HCT116 (cell line): ENCODE results near the gene SCFD2. TPM values are rescaled to one million over a fixed set of nuclear protein-coding genes. Genes with fewer than 3 reads are reported as not detected.

ENCODE experiments used
- ATAC-seq: fragments of 200-7000 bp; cut with Tn5 transposase; 2 replicates; pipeline ENCODE4 v1.9.1; 2020; ENCODE audit warnings: mild to moderate bottlenecking, moderate library complexity
- BruUV-seq: library from RNA; stranded (reverse); fragments of 400-500 nt; replicated peaks from 2 replicates; lab custom pipeline; 2021; lab: Mats Ljungman, UMichigan
- CTCF ChIA-PET: fragments of 300-600 bp; sonication (Branson Sonifier 250); formaldehyde crosslinking; loops from one replicate; lab custom pipeline; 2021; ENCODE audit warnings: antibody characterized with exemption; lab: Charles Lee
- POLR2A ChIA-PET: fragments of 300-600, 350-600 bp; sonication (Branson Sonifier 250); formaldehyde crosslinking; loops from one replicate; lab custom pipeline; 2021; ENCODE audit warnings: antibody characterized with exemption; lab: Charles Lee
- RAD21 ChIA-PET, 2 experiments: fragments of 300-600 bp; sonication (Branson Sonifier 250); formaldehyde crosslinking; loops; one replicate each; lab custom pipeline; 2023; ENCODE audit warnings: low total read pairs in 2 of 2; ENCODE audit not compliant: uncharacterized antibody in 2 of 2, unreplicated experiment in 2 of 2, low non-redundant PET in 1 of 2; lab: Charles Lee
- DNase-seq: peaks from one replicate; pipeline ENCODE4 v3.0.0-alpha.2; 2010; ENCODE audit warnings: low read depth, low spot score
- H2AFZ ChIP-seq: fragments of 200-600 bp; shearing (Covaris generic), sonication (generic); 2 replicates; pipeline ENCODE4 v1.6.1; 2017; ENCODE audit warnings: low read depth, mixed run types, mixed read lengths, antibody characterized with exemption, low read length; ENCODE audit not compliant: poor library complexity, severe bottlenecking
- H3K27ac ChIP-seq: 2 replicates; pipeline ENCODE4 v1.5.1; 2012; ENCODE audit warnings: low read depth, low read length
- H3K27me3 ChIP-seq: fragments of 200-600 bp; sonication (generic); 2 replicates; pipeline ENCODE4 v1.6.1; 2016; ENCODE audit warnings: mixed run types, low read length, mixed read lengths; ENCODE audit not compliant: insufficient read depth
- H3K36me3 ChIP-seq, 2 experiments: fragments of 200-500 bp in 1 of 2; fragments of 200-600 bp in 1 of 2; sonication (Bioruptor generic) in 1 of 2; sonication (generic) in 1 of 2; 2 replicates each; pipeline versions ENCODE4 v1.5.1 to v1.6.1; 2014 to 2016; ENCODE audit warnings: low read length in 2 of 2, inconsistent platforms in 1 of 2, mixed read lengths in 1 of 2, mixed run types in 1 of 2; ENCODE audit not compliant: insufficient read depth in 2 of 2, control insufficient read depth in 1 of 2
- H3K4me1 ChIP-seq, 2 experiments: fragments of 200-600 bp in 1 of 2; sonication (generic) in 1 of 2; 2 replicates each; pipeline versions ENCODE4 v1.5.1 to v1.6.1; 2012 to 2017; ENCODE audit warnings: low read length in 2 of 2, inconsistent platforms in 1 of 2, mild to moderate bottlenecking in 1 of 2, mixed read lengths in 1 of 2, mixed run types in 1 of 2, moderate library complexity in 1 of 2; ENCODE audit not compliant: insufficient read depth in 2 of 2, control insufficient read depth in 1 of 2
- H3K4me2 ChIP-seq: fragments of 200-600 bp; sonication (generic); 2 replicates; pipeline ENCODE4 v1.6.1; 2017; ENCODE audit warnings: mixed run types, low read length, mixed read lengths
- H3K4me3 ChIP-seq, 2 experiments: fragments of 200-600 bp in 1 of 2; sonication (generic) in 1 of 2; replicated peaks in 1 of 2; 2 replicates each; pipeline ENCODE4 v1.5.1; 2011 to 2016; ENCODE audit warnings: low read length in 2 of 2, control low read depth in 1 of 2, low read depth in 1 of 2, mild to moderate bottlenecking in 1 of 2, mixed read lengths in 1 of 2, mixed run types in 1 of 2
- H3K79me2 ChIP-seq: fragments of 200-600 bp; sonication (generic); 2 replicates; pipeline ENCODE4 v1.6.1; 2017; ENCODE audit warnings: mild to moderate bottlenecking, mixed run types, low read length, moderate library complexity, mixed read lengths; ENCODE audit not compliant: insufficient read depth
- H3K9ac ChIP-seq: fragments of 200-600 bp; sonication (generic); 2 replicates; pipeline ENCODE4 v1.6.1; 2016; ENCODE audit warnings: low read length, mixed read lengths
- H3K9me2 ChIP-seq: fragments of 200-600 bp; sonication (generic), shearing (Covaris generic); 2 replicates; pipeline ENCODE4 v1.6.1; 2017; ENCODE audit warnings: mixed run types, mild to moderate bottlenecking, moderate library complexity; ENCODE audit not compliant: insufficient read depth
- H3K9me3 ChIP-seq, 2 experiments: fragments of 200-500 bp in 1 of 2; fragments of 200-600 bp in 1 of 2; sonication (Bioruptor generic) in 1 of 2; sonication (generic) in 1 of 2; 2 replicates each; pipeline ENCODE4 v1.6.1; 2014 to 2017; ENCODE audit warnings: low read length in 2 of 2, mixed read lengths in 2 of 2, inconsistent platforms in 1 of 2, low read depth in 1 of 2, mild to moderate bottlenecking in 1 of 2, mixed run types in 1 of 2, moderate library complexity in 1 of 2; ENCODE audit not compliant: control insufficient read depth in 1 of 2, insufficient read depth in 1 of 2
- H4K20me1 ChIP-seq: fragments of 200-600 bp; sonication (generic), shearing (Covaris generic); 2 replicates; pipeline ENCODE4 v1.6.1; 2017; ENCODE audit warnings: mixed run types, mild to moderate bottlenecking, moderate library complexity; ENCODE audit not compliant: insufficient read depth
- CBX3 ChIP-seq: IDR thresholded peaks from 2 replicates; pipeline ENCODE4 v1.6.1; 2012; ENCODE audit warnings: low read depth
- ELF1 ChIP-seq: IDR thresholded peaks from 2 replicates; pipeline ENCODE4 v1.6.1; 2012; ENCODE audit warnings: low read depth, borderline replicate concordance
- FOSL1 ChIP-seq: IDR thresholded peaks from 2 replicates; pipeline ENCODE4 v1.6.1; 2012; ENCODE audit warnings: low read depth
- JUND ChIP-seq: IDR thresholded peaks from 2 replicates; pipeline ENCODE4 v1.6.1; 2012
- RAD21 ChIP-seq: IDR thresholded peaks from 2 replicates; pipeline ENCODE4 v1.6.1; 2012; ENCODE audit warnings: low read depth, mild to moderate bottlenecking
- SIN3A ChIP-seq: IDR thresholded peaks from 2 replicates; pipeline ENCODE4 v1.6.1; 2012; ENCODE audit warnings: low read depth
- TCF7L2 ChIP-seq: IDR thresholded peaks from 2 replicates; pipeline ENCODE4 v1.7.0; 2011; ENCODE audit warnings: borderline replicate concordance, inconsistent platforms; ENCODE audit not compliant: insufficient read depth, insufficient read length; ENCODE audit errors: extremely low read depth
- YY1 ChIP-seq: IDR thresholded peaks from 2 replicates; pipeline ENCODE4 v1.6.1; 2011; ENCODE audit warnings: low read length, low read depth, moderate library complexity, mild to moderate bottlenecking; ENCODE audit not compliant: insufficient replicate concordance; ENCODE audit errors: extremely low read depth
- intact Hi-C: fragments of 100-400 bp; cut with micrococcal nuclease; formaldehyde crosslinking; loops from 2 replicates; pipeline ENCODE4 v1.10.0; 2022
- total RNA-seq: library from RNA; stranded (reverse); gene quantifications from one replicate; pipeline ENCODE4 v1.2.1, GENCODE V29; 2021; ENCODE audit not compliant: unreplicated experiment
- TF ChIP-seq, protein P1 (sequence below): IDR thresholded peaks from 2 replicates; pipeline ENCODE4 v1.6.1; 2012
- TF ChIP-seq, protein P2 (sequence below): IDR thresholded peaks from 2 replicates; pipeline ENCODE4 v1.6.1; 2011; ENCODE audit warnings: mild to moderate bottlenecking, low read length, moderate library complexity; ENCODE audit not compliant: insufficient replicate concordance; ENCODE audit errors: extremely low read depth
- TF ChIP-seq, protein P3 (sequence below), 3 experiments: fragments of 200-600 bp in 1 of 3; sonication (generic) in 1 of 3; IDR thresholded peaks in 2 of 3; conservative IDR thresholded peaks in 1 of 3; 2 replicates each; pipeline ENCODE4 v1.5.1; 2012 to 2017; ENCODE audit warnings: low read depth in 2 of 3, low read length in 2 of 3, antibody characterized with exemption in 1 of 3, borderline replicate concordance in 1 of 3, control low read depth in 1 of 3, mild to moderate bottlenecking in 1 of 3, mixed read lengths in 1 of 3, mixed run types in 1 of 3, moderate library complexity in 1 of 3; ENCODE audit not compliant: insufficient read depth in 1 of 3
- TF ChIP-seq, protein P4 (sequence below): IDR thresholded peaks from 2 replicates; pipeline ENCODE4 v1.6.1; 2012

SCFD2 gene
- total RNA-seq, 1 experiment from 2014 or later: 13.6 TPM

DNA sequence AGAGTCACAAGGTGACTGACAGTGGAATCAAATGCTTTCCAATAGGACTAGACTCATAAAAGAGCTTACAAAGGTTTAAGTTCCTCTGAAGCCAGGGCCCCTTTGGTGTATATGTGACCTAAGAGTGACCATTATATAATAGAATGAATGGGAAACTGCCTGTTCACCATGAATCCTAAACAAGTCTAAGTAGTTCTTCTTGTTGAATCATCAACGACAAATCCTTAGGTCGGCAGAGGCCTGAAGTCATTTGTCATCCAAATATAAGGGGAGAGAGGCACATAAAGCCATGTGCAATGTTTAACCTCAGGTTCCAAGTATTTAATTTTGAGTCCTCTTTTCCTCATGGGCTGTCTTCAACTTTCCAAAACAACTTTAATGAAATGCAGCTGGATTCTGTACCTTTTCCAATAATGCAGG lies 381.4 kb downstream of the SCFD2 start:
- POLR2A ChIA-PET: no interaction called here
- no peak for ATAC-seq
- intact Hi-C loops: loop anchor here (10.0 kb wide), 1 partner anchor 1250 kb away; no protein-coding TSS in a partner anchor

More for the DNA sequence above, 381.4 kb downstream of the SCFD2 start:
- H2AFZ ChIP-seq: no peak overlapping the region
- no peaks in the 10 kb centered on the region for H3K9me2 ChIP-seq
- H3K9ac ChIP-seq: no peak overlapping the region
- H3K9me3 ChIP-seq: no peaks in the 10 kb centered on the region
- CTCF ChIA-PET: interaction anchor here (1.2 to 4.0 kb wide), 4 partner anchors 440 to 1249 kb away, joined by 5 to 25 read pairs (median 16); no protein-coding TSS in a partner anchor
- BruUV-seq: no TSS peak
- H3K4me1 ChIP-seq: peaks cover 2 to 4% of the 10 kb centered on the region in 2 experiments; a peak in 1 of 4 replicates
- H3K79me2 ChIP-seq: no peaks in the 10 kb centered on the region
- no peak for DNase-seq
- no peaks in the 10 kb centered on the region for H4K20me1 ChIP-seq
- TF ChIP-seq JUND: no peak
- TF ChIP-seq ELF1: no peak
- no peak for TF ChIP-seq YY1
- TF ChIP-seq, protein P1, sequence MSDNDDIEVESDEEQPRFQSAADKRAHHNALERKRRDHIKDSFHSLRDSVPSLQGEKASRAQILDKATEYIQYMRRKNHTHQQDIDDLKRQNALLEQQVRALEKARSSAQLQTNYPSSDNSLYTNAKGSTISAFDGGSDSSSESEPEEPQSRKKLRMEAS: no peak
- no peak for TF ChIP-seq CBX3
- TF ChIP-seq, protein P2, sequence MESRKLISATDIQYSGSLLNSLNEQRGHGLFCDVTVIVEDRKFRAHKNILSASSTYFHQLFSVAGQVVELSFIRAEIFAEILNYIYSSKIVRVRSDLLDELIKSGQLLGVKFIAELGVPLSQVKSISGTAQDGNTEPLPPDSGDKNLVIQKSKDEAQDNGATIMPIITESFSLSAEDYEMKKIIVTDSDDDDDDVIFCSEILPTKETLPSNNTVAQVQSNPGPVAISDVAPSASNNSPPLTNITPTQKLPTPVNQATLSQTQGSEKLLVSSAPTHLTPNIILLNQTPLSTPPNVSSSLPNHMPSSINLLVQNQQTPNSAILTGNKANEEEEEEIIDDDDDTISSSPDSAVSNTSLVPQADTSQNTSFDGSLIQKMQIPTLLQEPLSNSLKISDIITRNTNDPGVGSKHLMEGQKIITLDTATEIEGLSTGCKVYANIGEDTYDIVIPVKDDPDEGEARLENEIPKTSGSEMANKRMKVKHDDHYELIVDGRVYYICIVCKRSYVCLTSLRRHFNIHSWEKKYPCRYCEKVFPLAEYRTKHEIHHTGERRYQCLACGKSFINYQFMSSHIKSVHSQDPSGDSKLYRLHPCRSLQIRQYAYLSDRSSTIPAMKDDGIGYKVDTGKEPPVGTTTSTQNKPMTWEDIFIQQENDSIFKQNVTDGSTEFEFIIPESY: no peak
- no peak for TF ChIP-seq FOSL1
- TF ChIP-seq TCF7L2: no peak
- TF ChIP-seq SIN3A: no peak
- no peak for TF ChIP-seq RAD21
- TF ChIP-seq, protein P3, sequence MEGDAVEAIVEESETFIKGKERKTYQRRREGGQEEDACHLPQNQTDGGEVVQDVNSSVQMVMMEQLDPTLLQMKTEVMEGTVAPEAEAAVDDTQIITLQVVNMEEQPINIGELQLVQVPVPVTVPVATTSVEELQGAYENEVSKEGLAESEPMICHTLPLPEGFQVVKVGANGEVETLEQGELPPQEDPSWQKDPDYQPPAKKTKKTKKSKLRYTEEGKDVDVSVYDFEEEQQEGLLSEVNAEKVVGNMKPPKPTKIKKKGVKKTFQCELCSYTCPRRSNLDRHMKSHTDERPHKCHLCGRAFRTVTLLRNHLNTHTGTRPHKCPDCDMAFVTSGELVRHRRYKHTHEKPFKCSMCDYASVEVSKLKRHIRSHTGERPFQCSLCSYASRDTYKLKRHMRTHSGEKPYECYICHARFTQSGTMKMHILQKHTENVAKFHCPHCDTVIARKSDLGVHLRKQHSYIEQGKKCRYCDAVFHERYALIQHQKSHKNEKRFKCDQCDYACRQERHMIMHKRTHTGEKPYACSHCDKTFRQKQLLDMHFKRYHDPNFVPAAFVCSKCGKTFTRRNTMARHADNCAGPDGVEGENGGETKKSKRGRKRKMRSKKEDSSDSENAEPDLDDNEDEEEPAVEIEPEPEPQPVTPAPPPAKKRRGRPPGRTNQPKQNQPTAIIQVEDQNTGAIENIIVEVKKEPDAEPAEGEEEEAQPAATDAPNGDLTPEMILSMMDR (IDR thresholded peaks at IDR 0.05 in 2 of 3, conservative IDR thresholded peaks at IDR 0.05 in 1 of 3; ENCODE audit: borderline replicate concordance in 1 of 3, insufficient read depth in 1 of 3, low read depth in 2 of 3, low read length in 2 of 3): no peak
- TF ChIP-seq, protein P4, sequence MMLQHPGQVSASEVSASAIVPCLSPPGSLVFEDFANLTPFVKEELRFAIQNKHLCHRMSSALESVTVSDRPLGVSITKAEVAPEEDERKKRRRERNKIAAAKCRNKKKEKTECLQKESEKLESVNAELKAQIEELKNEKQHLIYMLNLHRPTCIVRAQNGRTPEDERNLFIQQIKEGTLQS: no peak
- H3K4me3 ChIP-seq: no peak overlapping the region
- no peak overlapping the region for H3K4me2 ChIP-seq
- RAD21 ChIA-PET: interaction anchor here in 1 of 2 experiments (1.1 kb wide), 1 partner anchor 439 kb away, joined by 3 read pairs; no protein-coding TSS in a partner anchor
- H3K27me3 ChIP-seq: no peaks in the 10 kb centered on the region
- H3K36me3 ChIP-seq: no peaks in the 10 kb centered on the region
- H3K27ac ChIP-seq: no peak overlapping the region
